RWPE1 (cell line): ENCODE measurements around the gene KCNIP1.

ENCODE experiments used
- CTCF ChIA-PET: fragments of 350-600 bp; sonication (Branson Sonifier 250); formaldehyde crosslinking; extraction: SDS; loops from one replicate; lab custom pipeline; 2021; lab: Yijun Ruan, JAX
- POLR2A ChIA-PET: fragments of 400-600 bp; formaldehyde crosslinking; extraction: SDS; loops from one replicate; lab custom pipeline; 2020; ENCODE audit warnings: antibody characterized with exemption; ENCODE audit not compliant: low non-redundant PET; lab: Yijun Ruan, JAX
- DNase-seq: peaks from one replicate; pipeline ENCODE4 v3.0.0; 2012; ENCODE audit warnings: low spot score
- H3K27ac ChIP-seq: fragments of 450-650 bp; 2 replicates; pipeline ENCODE4 v1.5.1; 2017
- CTCF ChIP-seq: fragments of 450-650 bp; conservative IDR thresholded peaks from 2 replicates; pipeline ENCODE4 v1.5.1; 2017; ENCODE audit warnings: low read depth, mild to moderate bottlenecking

KCNIP1 gene

DNA sequence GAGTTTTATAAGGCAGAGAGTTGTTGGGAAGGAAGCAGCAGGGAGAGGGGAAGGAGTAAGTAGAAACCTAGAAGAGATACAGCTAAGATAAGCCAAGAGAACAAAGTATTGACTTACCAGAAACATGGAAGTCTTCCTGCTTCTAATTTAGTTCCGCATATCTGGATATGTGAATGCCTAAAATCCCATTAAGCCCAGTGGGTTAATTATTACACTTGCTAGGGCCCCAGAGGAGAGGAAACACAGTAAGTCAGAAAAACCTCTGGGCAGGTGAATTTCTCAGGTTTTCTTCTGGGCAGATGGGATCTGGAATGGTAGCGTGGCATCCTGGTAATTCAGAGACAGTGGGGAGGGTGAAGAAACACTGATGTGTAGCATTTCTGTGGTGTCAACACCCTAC lies 175.0 kb downstream of the KCNIP1 start:
- no peak for DNase-seq
- ChIA-PET POLR2A (no interaction called here), CTCF (no interaction called here)
- H3K27ac ChIP-seq: no peak overlapping the region
- no peak for TF ChIP-seq CTCF

GRCh38 chr5:170681013-170681433 lies 177.2 kb downstream of the KCNIP1 start:
- no peak overlapping the region for H3K27ac ChIP-seq
- ChIA-PET CTCF (interaction anchor here (0.8 to 1.2 kb wide), 2 partner anchors 43 to 57 kb away, joined by 5 to 6 read pairs; no protein-coding TSS in a partner anchor), POLR2A (no interaction called here)
- DNase-seq: peak; percentile 63
- TF ChIP-seq CTCF: no peak

GRCh38 chr5:170691657-170692056 lies 187.8 kb downstream of the KCNIP1 start:
- no peak overlapping the region for H3K27ac ChIP-seq
- TF ChIP-seq CTCF: no peak
- DNase-seq: no peak
- ChIA-PET CTCF (no interaction called here), POLR2A (no interaction called here)

GRCh38 chr5:170693701-170694100 lies 189.9 kb downstream of the KCNIP1 start:
- ChIA-PET POLR2A (no interaction called here), CTCF (no interaction called here)
- H3K27ac ChIP-seq: no peak overlapping the region
- TF ChIP-seq CTCF: no peak
- no peak for DNase-seq

DNA sequence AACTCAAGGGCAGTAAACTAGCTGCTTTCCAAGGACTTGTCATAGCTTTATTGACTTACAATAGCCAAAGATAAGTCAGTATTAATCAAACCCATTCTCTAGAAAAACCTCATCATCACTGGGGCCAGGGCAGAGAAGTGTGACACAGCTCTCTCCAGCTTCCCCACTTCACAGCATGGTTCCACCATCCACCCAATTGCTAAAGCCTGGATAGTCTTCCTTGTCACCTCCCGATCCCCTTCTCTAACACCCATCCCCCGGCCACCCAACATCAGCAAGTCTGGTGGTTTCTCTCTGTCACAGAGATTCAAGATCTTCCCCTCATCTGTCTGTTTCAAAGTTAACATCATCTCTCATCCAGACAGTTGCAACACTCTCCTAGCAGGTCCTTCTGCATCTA lies 191.1 kb downstream of the KCNIP1 start:
- H3K27ac ChIP-seq: no peak overlapping the region
- ChIA-PET POLR2A (no interaction called here), CTCF (no interaction called here)
- TF ChIP-seq CTCF: no peak
- no peak for DNase-seq

DNA sequence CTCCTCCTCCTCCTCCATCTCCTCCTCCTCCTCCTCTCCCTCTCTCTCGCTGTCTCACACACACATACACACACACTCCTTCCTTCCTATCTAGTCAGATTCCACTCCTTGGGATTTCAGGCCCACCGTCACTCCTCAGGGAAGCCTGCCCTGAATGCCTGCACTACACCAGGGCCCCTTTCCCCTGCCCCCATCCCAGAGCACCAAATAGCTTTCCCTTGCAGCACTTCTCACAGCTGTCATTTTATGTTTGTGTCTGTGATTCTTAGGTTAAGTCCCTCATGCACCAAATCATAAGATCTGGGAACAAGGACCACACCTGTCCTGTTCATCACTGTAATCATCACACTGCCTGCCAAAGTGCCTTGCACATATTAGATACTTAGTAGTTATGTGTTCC lies 193.2 kb downstream of the KCNIP1 start:
- CTCF ChIA-PET: no interaction called here
- H3K27ac ChIP-seq: no peak overlapping the region
- no peak for TF ChIP-seq CTCF
- POLR2A ChIA-PET: no interaction called here
- no peak for DNase-seq

DNA sequence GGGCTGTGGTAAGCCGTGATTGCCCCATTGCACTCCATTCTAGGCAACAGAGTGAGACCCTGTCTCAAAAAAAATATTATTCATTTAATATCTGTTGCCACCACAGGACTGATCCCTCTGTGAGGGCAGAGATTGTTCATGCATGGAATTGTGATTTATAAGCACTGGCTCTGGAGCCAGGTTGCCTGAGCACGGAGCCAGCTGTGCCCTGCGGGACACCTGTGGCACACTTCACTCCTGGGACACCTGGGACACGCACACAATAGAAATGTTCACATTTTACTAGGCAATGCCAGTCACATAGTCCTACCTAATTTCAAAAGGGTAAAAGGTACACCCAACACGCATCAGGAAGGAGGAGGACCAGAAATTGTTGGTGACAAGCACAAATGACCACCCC lies 196.7 kb downstream of the KCNIP1 start:
- H3K27ac ChIP-seq: no peak overlapping the region
- CTCF ChIA-PET: no interaction called here
- DNase-seq: no peak
- no peak for TF ChIP-seq CTCF
- POLR2A ChIA-PET: no interaction called here
